GM23248 (cell line): ENCODE data around the gene EDA. TPM values are rescaled to one million over a fixed set of nuclear protein-coding genes. Genes with fewer than 3 reads are reported as not detected.

Source experiments
- DNase-seq: peaks from one replicate; pipeline ENCODE4 v3.0.0-alpha.2; 2015
- H2AFZ ChIP-seq: fragments of 200-600 bp; sonication (generic); 2 replicates; pipeline ENCODE4 v1.6.1; 2016; ENCODE audit warnings: antibody characterized with exemption
- H3F3A ChIP-seq: fragments of 200-600 bp; sonication (generic); 2 replicates; pipeline ENCODE4 v1.6.1; 2016; ENCODE audit warnings: mild to moderate bottlenecking, antibody characterized with exemption, mixed run types; ENCODE audit not compliant: insufficient read depth
- H3K27ac ChIP-seq: fragments of 200-600 bp; sonication (generic); 2 replicates; pipeline ENCODE4 v1.5.1; 2016; ENCODE audit warnings: mild to moderate bottlenecking
- H3K27me3 ChIP-seq: fragments of 200-600 bp; sonication (generic); replicated peaks from 2 replicates; pipeline ENCODE4 v1.6.1; 2016; ENCODE audit warnings: mild to moderate bottlenecking; ENCODE audit not compliant: insufficient read depth
- H3K36me3 ChIP-seq: fragments of 200-600 bp; sonication (generic); 2 replicates; pipeline ENCODE4 v1.6.1; 2016; ENCODE audit warnings: low read depth, mild to moderate bottlenecking
- H3K4me1 ChIP-seq: fragments of 200-600 bp; sonication (generic); 2 replicates; pipeline ENCODE4 v1.6.1; 2016; ENCODE audit warnings: mild to moderate bottlenecking; ENCODE audit not compliant: insufficient read depth
- H3K4me2 ChIP-seq: fragments of 200-600 bp; sonication (generic); one replicate; pipeline ENCODE4 v1.6.1; 2016; ENCODE audit warnings: mild to moderate bottlenecking; ENCODE audit not compliant: unreplicated experiment
- H3K4me3 ChIP-seq: fragments of 200-600 bp; sonication (generic); 2 replicates; pipeline ENCODE4 v1.5.1; 2016; ENCODE audit warnings: mild to moderate bottlenecking
- H3K79me2 ChIP-seq: fragments of 200-600 bp; sonication (generic); 2 replicates; pipeline ENCODE4 v1.6.1; 2016; ENCODE audit warnings: mild to moderate bottlenecking; ENCODE audit not compliant: insufficient read depth
- H3K9ac ChIP-seq: fragments of 200-600 bp; sonication (generic); 2 replicates; pipeline ENCODE4 v1.6.1; 2016; ENCODE audit warnings: mild to moderate bottlenecking
- H3K9me2 ChIP-seq: fragments of 200-600 bp; sonication (generic); 2 replicates; pipeline ENCODE4 v1.6.1; 2016; ENCODE audit warnings: mixed run types, mild to moderate bottlenecking, moderate library complexity; ENCODE audit not compliant: insufficient read depth
- H3K9me3 ChIP-seq: fragments of 200-600 bp; sonication (generic); one replicate; pipeline ENCODE4 v1.6.1; 2017; ENCODE audit warnings: low read depth
- H4K20me1 ChIP-seq: fragments of 200-600 bp; sonication (generic); 2 replicates; pipeline ENCODE4 v1.6.0; 2016; ENCODE audit not compliant: insufficient read depth
- EZH2 ChIP-seq: fragments of 200-600 bp; sonication (generic); IDR thresholded peaks from 2 replicates; pipeline ENCODE4 v1.6.1; 2018; ENCODE audit warnings: antibody characterized with exemption, mild to moderate bottlenecking; ENCODE audit not compliant: insufficient read depth, poor library complexity, severe bottlenecking
- EZH2phosphoT487 ChIP-seq: fragments of 200-600 bp; sonication (generic); IDR thresholded peaks from 2 replicates; pipeline ENCODE4 v1.6.1; 2018; ENCODE audit warnings: antibody characterized with exemption, moderate library complexity, mild to moderate bottlenecking, low read depth; ENCODE audit not compliant: insufficient read depth
- WGBS, 2 experiments: methylation state at CpG; one replicate each; pipeline ENCODE4 v1.1.6; 2015 to 2017; ENCODE audit warnings: low lambda C conversion rate in 2 of 2, low coverage in 1 of 2; ENCODE audit errors: missing lambda C conversion rate in 2 of 2; 5-methylcytosine and 5-hydroxymethylcytosine counted together
- in situ Hi-C: fragments of 300-500 bp; cut with MboI; formaldehyde crosslinking; loops from 2 replicates; pipeline ENCODE4 v1.15.0; 2020
- polyA plus RNA-seq: library from polyadenylated mRNA; unstranded; fragments of >200 nt; fragmentation: Nextera tagmentation; extraction: Ambion mirVana; gene quantifications from 2 replicates; pipeline ENCODE4 v1.2.1, GENCODE V29; 2016
- total RNA-seq: library from RNA; depleted of rRNA; stranded (reverse); fragments of >200 nt; shearing (Covaris generic); gene quantifications from 2 replicates; pipeline ENCODE4 v1.2.3, GENCODE V29; 2014

Gene EDA
- total and polyA plus RNA-seq, 2 experiments from 2014 or later = 0.11 TPM; not detected in 1

- Histone ChIP-seq H3K9me2 (no peaks in the 10 kb centered on the region), H3K4me2 (no peak overlapping the region), H3K4me3 (no peak overlapping the region), H3K27ac (no peak overlapping the region), H3K9ac (no peak overlapping the region), H3K9me3 (no peaks in the 10 kb centered on the region), H2AFZ (no peak overlapping the region), H3K4me1 (no peaks in the 10 kb centered on the region), H3F3A (no peaks in the 10 kb centered on the region), H3K27me3 (no peaks in the 10 kb centered on the region), H3K79me2 (no peaks in the 10 kb centered on the region), H3K36me3 (no peaks in the 10 kb centered on the region), H4K20me1 (no peaks in the 10 kb centered on the region)
- in situ Hi-C loops = no loop called here
- no peak for DNase-seq
- WGBS, 2 experiments = 0 to 8% methylated on average over 1 to 3 of the region's 3 CpGs
- TF ChIP-seq EZH2 (no peak), EZH2phosphoT487 (no peak)
Observed at GRCh38 chrX:69603566-69604194, 12.2 kb upstream of the EDA start.

GRCh38 chrX:69605521-69605920, 10.4 kb upstream of the EDA start:
- Histone ChIP-seq H3K9me2 (no peaks in the 10 kb centered on the region), H3K36me3 (no peaks in the 10 kb centered on the region), H3K4me3 (no peak overlapping the region), H3F3A (no peaks in the 10 kb centered on the region), H4K20me1 (no peaks in the 10 kb centered on the region), H2AFZ (no peak overlapping the region), H3K79me2 (no peaks in the 10 kb centered on the region), H3K4me1 (no peaks in the 10 kb centered on the region), H3K27ac (no peak overlapping the region), H3K9me3 (no peaks in the 10 kb centered on the region), H3K9ac (no peak overlapping the region), H3K27me3 (no peaks in the 10 kb centered on the region), H3K4me2 (no peak overlapping the region)
- no peak for DNase-seq
- TF ChIP-seq EZH2 (no peak), EZH2phosphoT487 (no peak)
- in situ Hi-C loops = no loop called here
- WGBS, 2 experiments = 41 to 45% methylated on average over 4 of the region's 4 CpGs

GRCh38 chrX:69607616-69608015, 8.3 kb upstream of the EDA start:
- no peak overlapping the region for H3K4me2 ChIP-seq
- H3F3A ChIP-seq = no peaks in the 10 kb centered on the region
- H3K79me2 ChIP-seq = no peaks in the 10 kb centered on the region
- H3K9me3 ChIP-seq = no peaks in the 10 kb centered on the region
- no peaks in the 10 kb centered on the region for H3K27me3 ChIP-seq
- no peak for TF ChIP-seq EZH2
- TF ChIP-seq EZH2phosphoT487 = no peak
- H3K9me2 ChIP-seq = no peaks in the 10 kb centered on the region
- H4K20me1 ChIP-seq = no peaks in the 10 kb centered on the region
- in situ Hi-C loops = no loop called here
- no peaks in the 10 kb centered on the region for H3K4me1 ChIP-seq
- H3K27ac ChIP-seq = no peak overlapping the region
- H3K36me3 ChIP-seq = no peaks in the 10 kb centered on the region
- H3K9ac ChIP-seq = no peak overlapping the region
- H2AFZ ChIP-seq = no peak overlapping the region
- DNase-seq = no peak
- H3K4me3 ChIP-seq = no peak overlapping the region

- TF ChIP-seq EZH2phosphoT487 (no peak), EZH2 (no peak)
- Histone ChIP-seq H4K20me1 (no peaks in the 10 kb centered on the region), H3F3A (no peaks in the 10 kb centered on the region), H3K9me3 (no peaks in the 10 kb centered on the region), H3K9ac (no peak overlapping the region), H3K4me2 (no peak overlapping the region), H3K36me3 (no peaks in the 10 kb centered on the region), H3K4me3 (no peak overlapping the region), H3K79me2 (no peaks in the 10 kb centered on the region), H3K9me2 (no peaks in the 10 kb centered on the region), H3K27ac (no peak overlapping the region), H2AFZ (no peak overlapping the region), H3K27me3 (no peaks in the 10 kb centered on the region; the same call in 1 of the 2 replicates), H3K4me1 (no peaks in the 10 kb centered on the region)
- 76 to 86% methylated on average over 1 of the region's 1 CpG for WGBS, 2 experiments
- DNase-seq = no peak
- in situ Hi-C loops = no loop called here
Observed at GRCh38 chrX:69613946-69614345, 2.0 kb upstream of the EDA start.

- 15 to 29% methylated on average over 4 of the region's 4 CpGs for WGBS, 2 experiments
Observed at GRCh38 chrX:69614886-69615285, 1.0 kb upstream of the EDA start.

More at GRCh38 chrX:69614886-69615285, 1.0 kb upstream of the EDA start:
- in situ Hi-C loops = no loop called here
- H3F3A ChIP-seq = no peaks in the 10 kb centered on the region
- H3K9ac ChIP-seq = no peak overlapping the region
- TF ChIP-seq EZH2phosphoT487 (no peak), EZH2 (no peak)
- no peak for DNase-seq
- no peaks in the 10 kb centered on the region; the same call in 1 of the 2 replicates for H3K27me3 ChIP-seq
- H2AFZ ChIP-seq = no peak overlapping the region
- no peak overlapping the region for H3K27ac ChIP-seq
- H3K9me2 ChIP-seq = no peaks in the 10 kb centered on the region
- no peaks in the 10 kb centered on the region for H3K9me3 ChIP-seq
- H3K4me2 ChIP-seq = no peak overlapping the region
- H3K36me3 ChIP-seq = no peaks in the 10 kb centered on the region
- H3K79me2 ChIP-seq = no peaks in the 10 kb centered on the region
- H3K4me3 ChIP-seq = no peak overlapping the region
- no peaks in the 10 kb centered on the region for H4K20me1 ChIP-seq
- H3K4me1 ChIP-seq = no peaks in the 10 kb centered on the region
